Ascending aorta (tissue), 2 donors: Measurements from ENCODE around the gene PHTF1. TPM values are rescaled to one million over a fixed set of nuclear protein-coding genes. Genes with fewer than 3 reads are reported as not detected.

Experiments used
- DNase-seq, 2 donors: peaks; one replicate each; pipeline ENCODE4 v3.0.0-alpha.2; 2019; ENCODE audit warnings: low spot score in 2 of 2
- H3K27ac ChIP-seq, 2 donors: fragments of 200-600 bp; sonication (generic); one replicate each; pipeline ENCODE4 v1.5.1; 2016 to 2017; ENCODE audit warnings: mild to moderate bottlenecking in 1 of 2
- H3K27me3 ChIP-seq: fragments of 200-600 bp; sonication (generic); one replicate; pipeline ENCODE4 v1.5.1; 2017
- H3K36me3 ChIP-seq, 2 donors: fragments of 200-600 bp; sonication (generic); one replicate each; pipeline ENCODE4 v1.5.1; 2016
- H3K4me1 ChIP-seq, 2 donors: fragments of 200-600 bp; sonication (generic); one replicate each; pipeline ENCODE4 v1.5.1; 2016 to 2017; ENCODE audit warnings: mild to moderate bottlenecking in 1 of 2
- H3K4me3 ChIP-seq, 2 donors: fragments of 200-600 bp; sonication (generic); one replicate each; pipeline ENCODE4 v1.5.1; 2016 to 2017; ENCODE audit warnings: mild to moderate bottlenecking in 1 of 2
- H3K9me3 ChIP-seq, 2 donors: fragments of 200-600 bp; sonication (generic); one replicate each; pipeline ENCODE4 v1.5.1; 2016
- intact Hi-C: fragments of 100-400 bp; cut with DNase I; formaldehyde crosslinking; loops from one replicate; pipeline ENCODE4 v1.15.1; 2023
- total RNA-seq: library from RNA; depleted of rRNA; stranded (reverse); fragments of >200 nt; gene quantifications from one replicate; pipeline ENCODE4 v1.1.0, GENCODE V29; 2016
- TF ChIP-seq, protein P1 (sequence below), 3 experiments: fragments of 200-600 bp in 2 of 3; fragments of 450-650 bp in 1 of 3; sonication (generic) in 2 of 3; IDR thresholded peaks; one replicate each; pipeline ENCODE4 v1.5.1; 2016 to 2019; ENCODE audit warnings: antibody characterized with exemption in 3 of 3, mild to moderate bottlenecking in 1 of 3, moderate library complexity in 1 of 3

PHTF1 gene
- total RNA-seq, 1 donor from 2014 or later: 38.6 TPM

DNA sequence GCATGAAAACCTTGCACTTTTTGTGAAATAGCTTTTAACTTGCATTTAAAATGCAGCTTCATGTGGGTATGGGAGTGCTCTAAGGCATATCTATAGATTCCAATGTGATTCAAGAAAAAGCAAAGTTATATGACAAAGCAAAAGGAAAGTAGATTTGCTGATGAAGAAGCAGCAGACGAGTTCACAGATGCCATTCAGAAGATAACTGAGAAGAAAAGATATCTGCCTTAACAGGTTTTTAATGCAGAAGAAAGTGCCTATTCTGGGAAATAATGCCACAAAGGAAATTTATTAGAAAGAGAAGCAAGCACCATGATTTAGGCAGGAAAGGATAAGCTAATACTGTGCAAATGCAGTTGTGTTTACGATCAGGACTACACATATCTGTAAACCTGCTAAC, 68.1 kb downstream of the PHTF1 start:
- intact Hi-C loops: no loop called here
- peaks cover 0 to 3% of the 10 kb centered on the region in 2 donors for H3K4me1 ChIP-seq

DNA sequence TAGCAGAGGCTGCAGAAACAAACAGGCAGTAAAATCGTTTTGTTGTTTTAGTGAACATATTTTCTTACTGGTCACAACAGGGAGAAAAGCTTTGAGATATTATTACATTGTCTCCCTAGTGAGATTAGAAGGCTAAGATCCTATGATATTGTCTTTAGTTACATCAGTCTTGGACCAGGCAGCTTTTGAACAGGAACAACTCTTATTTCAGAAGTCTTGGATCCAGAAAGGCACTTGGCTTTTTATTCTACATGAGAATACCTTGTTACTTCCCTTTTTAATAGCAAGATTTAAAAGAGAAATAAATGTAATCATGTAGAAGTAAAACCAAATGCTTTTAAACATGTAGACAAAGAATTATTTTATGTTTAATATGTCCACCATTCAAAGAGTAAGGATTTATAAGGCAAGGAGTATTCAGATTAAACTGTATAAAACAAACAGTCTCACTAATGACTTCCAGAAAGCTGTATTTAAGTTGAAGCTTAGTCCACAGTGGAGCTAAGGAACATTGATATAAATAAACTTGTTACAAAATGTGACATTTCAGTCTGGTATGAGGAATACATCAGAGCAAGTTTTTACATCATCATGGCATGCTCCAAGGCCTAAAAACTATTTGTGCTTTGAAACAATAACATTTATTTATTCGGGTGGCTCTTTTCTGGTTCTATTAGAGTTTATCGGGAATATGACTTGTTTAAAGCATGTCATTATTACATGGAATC, 72.2 kb downstream of the PHTF1 start:
- Histone ChIP-seq H3K27me3 (no peaks in the 10 kb centered on the region), H3K4me1 (peaks cover 0 to 13% of the 10 kb centered on the region in 2 donors), H3K27ac (peak overlapping the region; percentile 69 to 74), H3K36me3 (no peaks in the 10 kb centered on the region), H3K4me3 (no peak overlapping the region), H3K9me3 (no peaks in the 10 kb centered on the region)
- intact Hi-C loops: no loop called here
- DNase-seq: no peak
- TF ChIP-seq, protein P1, sequence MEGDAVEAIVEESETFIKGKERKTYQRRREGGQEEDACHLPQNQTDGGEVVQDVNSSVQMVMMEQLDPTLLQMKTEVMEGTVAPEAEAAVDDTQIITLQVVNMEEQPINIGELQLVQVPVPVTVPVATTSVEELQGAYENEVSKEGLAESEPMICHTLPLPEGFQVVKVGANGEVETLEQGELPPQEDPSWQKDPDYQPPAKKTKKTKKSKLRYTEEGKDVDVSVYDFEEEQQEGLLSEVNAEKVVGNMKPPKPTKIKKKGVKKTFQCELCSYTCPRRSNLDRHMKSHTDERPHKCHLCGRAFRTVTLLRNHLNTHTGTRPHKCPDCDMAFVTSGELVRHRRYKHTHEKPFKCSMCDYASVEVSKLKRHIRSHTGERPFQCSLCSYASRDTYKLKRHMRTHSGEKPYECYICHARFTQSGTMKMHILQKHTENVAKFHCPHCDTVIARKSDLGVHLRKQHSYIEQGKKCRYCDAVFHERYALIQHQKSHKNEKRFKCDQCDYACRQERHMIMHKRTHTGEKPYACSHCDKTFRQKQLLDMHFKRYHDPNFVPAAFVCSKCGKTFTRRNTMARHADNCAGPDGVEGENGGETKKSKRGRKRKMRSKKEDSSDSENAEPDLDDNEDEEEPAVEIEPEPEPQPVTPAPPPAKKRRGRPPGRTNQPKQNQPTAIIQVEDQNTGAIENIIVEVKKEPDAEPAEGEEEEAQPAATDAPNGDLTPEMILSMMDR (IDR thresholded peaks at IDR 0.05): no peak

More for the DNA sequence above, 68.1 kb downstream of the PHTF1 start:
- Histone ChIP-seq H3K36me3 (peaks cover 0 to 8% of the 10 kb centered on the region in 2 donors), H3K27me3 (no peaks in the 10 kb centered on the region), H3K27ac (no peak overlapping the region), H3K4me3 (no peak overlapping the region), H3K9me3 (peaks cover 4 to 19% of the 10 kb centered on the region in 2 donors)
- DNase-seq: no peak
- TF ChIP-seq, protein P1 (IDR thresholded peaks at IDR 0.05): no peak

DNA sequence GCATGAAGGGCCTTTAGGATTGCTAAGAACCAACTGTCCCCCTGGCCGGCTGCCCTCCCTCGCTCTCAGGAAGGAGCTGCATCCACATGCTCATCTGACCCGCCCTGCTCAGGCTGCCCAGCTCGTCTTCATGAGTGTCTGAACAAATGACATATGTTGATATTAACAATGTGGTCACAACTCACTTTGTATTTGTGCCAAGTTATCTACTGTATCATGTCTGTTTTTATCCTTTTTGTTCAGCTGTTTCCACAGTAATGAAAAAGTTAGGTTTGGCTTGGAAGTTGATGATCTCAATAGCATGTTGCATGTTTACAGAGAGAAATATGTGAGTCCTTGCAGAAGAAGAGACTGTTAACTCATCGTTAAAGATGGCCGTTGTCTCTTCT, 75.1 kb downstream of the PHTF1 start:
- no peaks in the 10 kb centered on the region for H3K36me3 ChIP-seq
- DNase-seq: peak in 1 of 2 donors; percentile 67
- H3K9me3 ChIP-seq: no peaks in the 10 kb centered on the region
- H3K4me1 ChIP-seq: peaks cover 0 to 13% of the 10 kb centered on the region in 2 donors
- TF ChIP-seq, protein P1 (IDR thresholded peaks at IDR 0.05): no peak
- no peak overlapping the region for H3K4me3 ChIP-seq
- H3K27me3 ChIP-seq: no peaks in the 10 kb centered on the region
- intact Hi-C loops: no loop called here
- peak overlapping the region; percentile 55 to 71 for H3K27ac ChIP-seq

DNA sequence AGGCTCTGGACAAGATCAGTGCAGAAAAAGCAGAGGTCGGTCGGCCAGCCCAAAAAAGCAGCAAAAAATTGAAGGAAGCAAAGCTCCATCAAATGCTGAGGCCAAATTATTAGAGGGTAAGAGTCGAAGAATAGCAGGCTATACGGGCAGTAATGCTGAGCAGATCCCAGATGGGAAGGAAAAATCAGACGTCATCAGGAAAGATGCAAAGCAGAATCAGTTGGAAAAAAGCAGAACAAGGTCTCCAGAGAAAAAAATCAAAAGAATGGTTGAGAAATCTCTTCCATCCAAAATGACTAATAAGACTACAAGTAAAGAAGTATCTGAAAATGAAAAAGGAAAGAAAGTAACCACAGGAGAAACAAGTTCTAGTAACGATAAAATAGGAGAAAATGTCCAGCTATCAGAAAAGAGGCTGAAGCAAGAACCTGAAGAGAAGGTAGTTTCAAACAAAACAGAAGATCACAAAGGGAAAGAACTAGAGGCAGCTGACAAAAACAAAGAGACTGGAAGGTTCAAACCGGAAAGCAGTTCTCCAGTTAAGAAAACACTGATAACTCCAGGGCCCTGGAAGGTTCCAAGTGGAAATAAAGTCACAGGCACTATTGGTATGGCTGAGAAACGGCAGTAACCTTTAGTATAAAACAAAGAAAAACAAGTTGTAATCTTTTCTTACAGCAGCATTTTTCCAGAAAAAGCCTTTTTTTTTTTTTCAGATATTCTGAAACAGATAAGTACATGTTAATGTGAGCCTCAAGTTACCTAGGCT, 75.7 kb downstream of the PHTF1 start:
- peak overlapping the region; percentile 55 to 71 for H3K27ac ChIP-seq
- TF ChIP-seq, protein P1 (IDR thresholded peaks at IDR 0.05): no peak
- DNase-seq: no peak
- H3K36me3 ChIP-seq: no peaks in the 10 kb centered on the region
- peaks cover 0 to 13% of the 10 kb centered on the region in 2 donors for H3K4me1 ChIP-seq
- H3K9me3 ChIP-seq: no peaks in the 10 kb centered on the region
- peak overlapping the region in 1 of 2 donors; percentile 16 for H3K4me3 ChIP-seq
- intact Hi-C loops: no loop called here
- no peaks in the 10 kb centered on the region for H3K27me3 ChIP-seq

DNA sequence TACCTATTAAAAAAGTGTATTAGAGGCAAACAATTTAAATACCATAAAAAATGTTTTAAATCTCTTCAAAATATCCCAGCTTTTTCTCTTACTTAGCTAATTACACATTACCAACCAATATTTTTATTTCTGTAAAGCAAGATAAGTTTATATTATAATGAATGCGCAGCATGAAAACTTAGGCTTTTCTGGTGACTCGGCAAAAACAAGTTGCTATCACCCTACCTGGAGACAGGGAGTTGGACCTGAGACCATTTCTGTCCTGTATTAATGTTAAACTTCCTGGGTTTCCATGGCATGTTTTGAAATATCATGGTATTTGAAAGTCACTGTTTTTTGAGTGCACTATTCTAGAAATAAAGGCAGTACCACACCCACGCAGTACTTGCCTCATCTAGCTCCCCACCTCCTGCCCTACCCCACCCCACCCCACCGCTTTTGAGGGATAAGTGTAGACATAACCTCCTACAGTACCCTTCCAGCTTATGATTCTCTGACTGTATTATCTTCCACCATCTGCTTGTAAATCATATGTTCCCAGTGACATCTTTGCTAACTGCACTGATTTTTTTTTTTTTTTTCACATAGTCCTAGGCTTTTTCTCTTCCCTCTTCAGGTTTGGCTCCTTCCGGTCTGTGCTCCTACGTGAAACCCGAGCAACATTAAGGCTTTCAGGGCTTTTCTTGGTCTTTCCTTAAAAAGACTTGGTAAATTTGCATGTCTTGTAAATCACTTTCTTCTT, 77.5 kb downstream of the PHTF1 start:
- no peak overlapping the region for H3K27ac ChIP-seq
- TF ChIP-seq, protein P1 (IDR thresholded peaks at IDR 0.05): no peak
- peaks cover 0 to 10% of the 10 kb centered on the region in 2 donors for H3K4me1 ChIP-seq
- H3K36me3 ChIP-seq: no peaks in the 10 kb centered on the region
- intact Hi-C loops: no loop called here
- no peak overlapping the region for H3K4me3 ChIP-seq
- H3K9me3 ChIP-seq: no peaks in the 10 kb centered on the region
- no peaks in the 10 kb centered on the region for H3K27me3 ChIP-seq
- no peak for DNase-seq
